Omental fat pad (tissue), 4 donors: Measurements from ENCODE around the gene GAB1. TPM values are rescaled to one million over a fixed set of nuclear protein-coding genes. Genes with fewer than 3 reads are reported as not detected.
"Not testable (repeated sequence)": the region's sequence is repeated elsewhere in the genome, so short reads cannot be mapped to it uniquely, and the experiment has no call there.

Experiments used
- ATAC-seq: fragments of 150-250 bp; one replicate; pipeline ENCODE4 v1.9.1; 2016; ENCODE audit warnings: mild to moderate bottlenecking, moderate library complexity; ENCODE audit not compliant: low FRiP score
- DNase-seq: peaks from one replicate; pipeline ENCODE4 v3.0.0-alpha.2; 2019; ENCODE audit warnings: low spot score
- CTCF ChIP-seq, 3 donors: fragments of 450-650 bp; IDR thresholded peaks; one replicate each; pipeline ENCODE4 v1.5.1; 2016 to 2017; ENCODE audit warnings: antibody characterized with exemption in 3 of 3, mild to moderate bottlenecking in 3 of 3, moderate library complexity in 2 of 3
- total RNA-seq, 4 donors: library from RNA; depleted of rRNA; stranded (reverse); fragments of >200 nt; gene quantifications; one replicate each; pipeline ENCODE4 v1.1.0, GENCODE V29; 2016

The GAB1 gene
- total RNA-seq, 4 donors from 2014 or later, result 9.4 to 32.2 (median 29.4) TPM

- no peak for ATAC-seq
- no peak for TF ChIP-seq CTCF (IDR thresholded peaks at IDR 0.05)
- DNase-seq, result no peak
Measured at GRCh38 chr4:143345356-143345755, 8.7 kb downstream of the GAB1 start.

GRCh38 chr4:143346206-143346605, 9.5 kb downstream of the GAB1 start:
- TF ChIP-seq CTCF (IDR thresholded peaks at IDR 0.05), result no peak
- no peak for DNase-seq
- ATAC-seq, result peak; percentile 95

- TF ChIP-seq CTCF (IDR thresholded peaks at IDR 0.05), result no peak
- DNase-seq (no peak), ATAC-seq (no peak)
Measured at GRCh38 chr4:143347484-143348111, 10.9 kb downstream of the GAB1 start.

GRCh38 chr4:143348233-143349077, 11.8 kb downstream of the GAB1 start:
- DNase-seq, result no peak
- TF ChIP-seq CTCF (IDR thresholded peaks at IDR 0.05), result no peak
- no peak for ATAC-seq

- not testable (repeated sequence) for DNase-seq, ATAC-seq
Measured at GRCh38 chr4:143349858-143350527, 13.3 kb downstream of the GAB1 start.

- no peak for DNase-seq
- TF ChIP-seq CTCF (IDR thresholded peaks at IDR 0.05), result no peak
- ATAC-seq, result no peak
Measured at GRCh38 chr4:143351149-143351691, 14.5 kb downstream of the GAB1 start.

- ATAC-seq (peak; percentile 5), DNase-seq (no peak)
- no peak for TF ChIP-seq CTCF (IDR thresholded peaks at IDR 0.05)
Measured at GRCh38 chr4:143351774-143352451, 15.2 kb downstream of the GAB1 start.
